Stomach smooth muscle (tissue), 2 donors: ENCODE results near the gene TNFRSF13B.
"Not testable (repeated sequence)": the region's sequence is repeated elsewhere in the genome, so short reads cannot be mapped to it uniquely, and the experiment has no call there.

Experiments
- H3K27ac ChIP-seq: one replicate; pipeline ENCODE4 v1.7.0; 2013; ENCODE audit warnings: mild to moderate bottlenecking, low read length, inconsistent platforms
- H3K27me3 ChIP-seq, 2 donors: one replicate each; pipeline ENCODE4 v1.7.0; 2013; ENCODE audit warnings: low read length in 2 of 2; ENCODE audit not compliant: insufficient read depth in 2 of 2, control insufficient read depth in 1 of 2
- H3K36me3 ChIP-seq, 2 donors: one replicate each; pipeline ENCODE4 v1.7.0; 2013; ENCODE audit warnings: low read length in 2 of 2; ENCODE audit not compliant: control insufficient read depth in 2 of 2, insufficient read depth in 2 of 2
- H3K4me1 ChIP-seq: one replicate; pipeline ENCODE4 v1.7.0; 2013; ENCODE audit warnings: low read length; ENCODE audit not compliant: control insufficient read depth, insufficient read depth
- H3K4me3 ChIP-seq, 2 donors: one replicate each; pipeline ENCODE4 v1.7.0; 2013; ENCODE audit warnings: low read length in 2 of 2
- H3K9ac ChIP-seq, 2 donors: one replicate each; pipeline ENCODE4 v1.7.0; 2013; ENCODE audit warnings: low read length in 2 of 2, mild to moderate bottlenecking in 1 of 2
- H3K9me3 ChIP-seq, 2 donors: one replicate each; pipeline ENCODE4 v1.7.0; 2013; ENCODE audit warnings: low read length in 2 of 2; ENCODE audit not compliant: control insufficient read depth in 2 of 2
- donor health status: healthy.
- donor health status: Pancreatic carcinoma.

Gene TNFRSF13B

DNA sequence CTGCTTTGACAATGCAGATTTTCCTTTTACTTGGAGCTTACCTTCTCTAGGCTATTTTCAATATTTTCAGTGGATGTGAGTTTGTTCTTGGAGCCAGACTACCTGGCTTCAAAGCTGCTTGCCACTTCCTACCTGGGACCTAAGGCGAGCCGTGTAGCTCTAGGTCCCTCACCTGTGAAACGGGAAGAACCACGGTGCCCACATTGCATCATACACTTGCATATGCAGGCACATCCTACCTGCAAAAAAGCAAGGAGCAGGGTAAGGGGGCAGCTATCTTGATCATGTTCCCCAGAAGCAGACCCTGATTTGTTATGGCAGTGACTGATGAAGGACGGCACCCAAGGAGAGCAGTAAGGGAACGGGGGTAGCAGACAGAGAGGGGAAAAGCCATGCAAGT is 43.3 kb upstream of the TNFRSF13B start:
- H3K36me3 ChIP-seq: no peaks in the 10 kb centered on the region
- no peak overlapping the region for H3K27ac ChIP-seq
- H3K4me1 ChIP-seq: no peaks in the 10 kb centered on the region
- no peaks in the 10 kb centered on the region for H3K27me3 ChIP-seq
- no peaks in the 10 kb centered on the region for H3K9me3 ChIP-seq
- no peak overlapping the region for H3K4me3 ChIP-seq
- no peak overlapping the region for H3K9ac ChIP-seq

DNA sequence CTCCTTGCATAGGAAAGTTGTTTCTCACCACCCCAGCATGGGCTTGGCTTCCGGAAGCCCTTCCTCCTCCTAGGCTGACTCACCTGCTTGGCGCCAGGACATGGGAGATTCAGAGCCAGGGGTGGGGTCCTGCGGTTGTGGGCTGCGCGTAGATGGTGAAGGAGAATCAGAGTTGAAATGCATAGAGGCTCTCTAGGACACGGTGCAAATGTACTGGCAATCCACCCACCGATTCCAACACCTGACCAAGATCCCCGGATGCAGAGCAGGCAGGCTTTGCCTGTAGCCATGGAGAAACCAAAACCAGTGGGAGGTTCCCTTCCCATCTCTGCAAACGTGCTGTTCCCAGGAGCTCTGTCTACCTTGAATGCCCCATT is 42.8 kb upstream of the TNFRSF13B start:
- H3K4me3 ChIP-seq, H3K27ac ChIP-seq, H3K4me1 ChIP-seq, H3K36me3 ChIP-seq, H3K9me3 ChIP-seq, H3K27me3 ChIP-seq, H3K9ac ChIP-seq: not testable (repeated sequence)

DNA sequence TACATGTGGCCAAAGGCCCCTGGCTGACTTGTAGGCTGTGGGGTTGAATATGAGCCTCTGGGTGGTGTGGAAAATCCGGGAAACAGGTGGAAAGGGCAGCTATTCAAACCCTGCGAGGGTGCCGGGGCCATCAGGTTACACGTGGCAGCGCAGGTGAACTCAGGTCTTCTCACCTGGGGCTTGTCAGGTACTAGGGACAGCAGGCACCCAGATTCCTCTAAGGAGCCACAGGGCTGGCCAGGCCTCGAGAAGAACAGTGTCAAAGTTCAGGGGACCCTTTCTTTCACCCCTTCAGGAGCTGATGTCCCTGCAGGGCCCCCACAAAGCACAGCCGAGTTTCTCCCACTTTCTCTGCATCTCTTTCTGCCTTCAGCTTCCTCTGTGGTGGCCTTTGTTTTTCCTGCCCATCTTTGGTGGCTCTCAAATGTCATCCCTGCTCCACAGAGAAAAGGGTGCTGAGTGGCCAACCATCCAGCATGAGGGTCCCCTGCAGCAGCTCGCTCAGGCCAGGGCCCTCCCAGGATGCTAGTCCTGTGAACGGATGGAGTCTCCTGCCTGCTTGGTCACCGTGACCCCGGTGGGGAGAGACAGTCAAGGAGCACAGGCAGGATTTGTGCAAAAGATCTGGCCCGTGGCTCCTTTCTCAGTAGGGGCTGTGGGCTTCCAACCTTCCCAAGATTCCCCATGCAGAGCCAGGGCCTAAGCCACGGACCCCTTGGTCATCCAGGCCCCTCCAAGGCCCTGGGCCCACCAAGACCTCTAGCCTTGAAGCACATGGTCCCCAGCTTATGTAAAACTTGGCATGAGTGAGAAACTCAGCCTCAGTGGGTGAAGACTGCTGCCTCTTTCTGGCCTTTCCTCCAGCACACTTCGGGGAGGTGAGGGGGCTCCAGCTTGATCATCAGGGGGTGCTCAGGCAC is 42.2 kb upstream of the TNFRSF13B start:
- H3K9ac ChIP-seq, H3K9me3 ChIP-seq, H3K4me1 ChIP-seq, H3K27me3 ChIP-seq, H3K36me3 ChIP-seq, H3K27ac ChIP-seq, H3K4me3 ChIP-seq: not testable (repeated sequence)

DNA sequence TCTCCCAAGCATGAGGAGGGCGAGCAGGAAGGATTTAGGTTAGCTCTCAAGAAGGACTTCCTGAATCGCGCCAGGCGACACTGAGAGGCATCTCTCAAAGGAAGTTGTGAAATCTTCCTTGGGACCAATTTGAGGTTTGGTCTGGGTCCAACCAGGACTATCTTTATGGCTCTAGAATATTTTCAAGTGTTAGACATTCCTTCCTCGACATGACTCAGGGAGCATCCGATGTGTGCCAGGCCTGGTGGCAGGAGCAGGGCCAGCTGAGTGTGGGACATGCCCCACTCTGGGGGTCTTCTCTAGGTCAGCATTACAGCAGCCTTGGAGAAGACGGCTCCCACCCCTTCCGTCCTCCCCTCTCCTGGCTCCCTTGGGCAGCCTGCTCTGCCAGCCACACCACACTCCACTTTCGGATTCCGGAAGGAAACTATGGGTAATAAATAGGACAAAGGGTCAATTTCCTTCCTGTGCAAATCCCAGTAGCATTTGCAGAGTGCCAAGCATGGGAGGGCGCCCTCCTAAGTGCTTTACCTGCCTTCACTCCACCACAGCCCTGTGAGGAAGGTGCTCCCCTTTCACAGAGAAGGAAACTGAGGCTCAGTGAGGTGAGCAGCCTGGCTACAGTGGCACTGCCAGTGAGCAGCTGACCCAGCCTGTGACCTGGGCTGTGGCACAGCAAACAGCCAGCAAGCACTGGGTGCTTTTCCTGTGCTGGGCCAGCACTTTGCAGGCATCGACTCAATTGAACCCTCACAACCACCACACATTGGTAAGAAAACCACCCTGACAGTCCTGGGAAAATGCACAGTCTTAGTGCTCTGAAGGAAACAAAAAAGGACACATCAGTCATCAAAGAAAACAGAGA is 39.4 kb upstream of the TNFRSF13B start:
- not testable (repeated sequence) for H3K9ac ChIP-seq, H3K4me1 ChIP-seq, H3K27me3 ChIP-seq, H3K36me3 ChIP-seq, H3K27ac ChIP-seq, H3K4me3 ChIP-seq, H3K9me3 ChIP-seq

DNA sequence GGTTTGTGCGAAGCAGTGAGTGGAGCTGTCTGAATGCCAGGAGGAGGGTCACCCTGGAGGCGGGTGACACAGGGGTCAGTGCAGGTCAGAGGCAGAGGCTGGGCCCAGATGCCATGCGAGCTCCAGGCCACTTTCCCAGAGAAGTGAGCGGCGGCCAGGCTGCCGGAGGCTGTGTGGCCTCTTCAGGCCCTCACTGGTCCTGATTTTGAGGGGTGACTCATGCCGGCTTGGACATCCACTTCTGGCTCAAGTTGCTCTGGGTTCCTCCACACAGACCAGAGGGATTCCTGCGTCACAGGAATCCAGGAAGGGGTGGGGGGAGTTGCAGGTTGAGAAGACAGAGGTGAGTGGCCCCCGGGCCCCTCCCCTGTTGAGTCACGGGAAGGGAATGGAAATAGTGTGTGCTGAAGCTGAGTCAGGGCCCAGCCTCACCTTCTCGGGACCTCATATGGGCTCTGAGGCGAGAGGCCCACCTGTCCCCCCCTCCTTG is 38.7 kb upstream of the TNFRSF13B start:
- H3K4me3 ChIP-seq, H3K9ac ChIP-seq, H3K4me1 ChIP-seq, H3K27me3 ChIP-seq, H3K9me3 ChIP-seq, H3K36me3 ChIP-seq, H3K27ac ChIP-seq: not testable (repeated sequence)

DNA sequence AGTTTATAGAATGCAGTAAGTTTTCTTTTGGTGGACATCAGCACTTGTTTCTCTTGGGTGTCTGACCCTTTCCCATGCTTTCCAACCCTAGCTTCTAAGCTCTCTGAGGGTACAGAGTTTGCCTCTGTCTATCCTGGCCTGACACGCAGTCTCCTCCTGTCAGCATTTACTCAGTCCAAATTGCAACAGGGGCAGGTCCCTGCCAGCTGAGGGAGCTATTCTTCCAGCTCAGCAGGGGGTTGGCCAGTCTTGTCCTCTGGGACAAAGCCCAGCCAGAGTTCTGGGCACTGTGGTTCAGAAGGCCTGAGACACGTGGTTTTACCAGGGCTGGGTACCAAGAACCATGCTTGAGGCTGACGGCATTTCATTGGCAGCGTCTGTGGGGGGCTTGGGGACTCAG is 38.1 kb upstream of the TNFRSF13B start:
- H3K4me3 ChIP-seq, H3K27ac ChIP-seq, H3K9me3 ChIP-seq, H3K4me1 ChIP-seq, H3K36me3 ChIP-seq, H3K27me3 ChIP-seq, H3K9ac ChIP-seq: not testable (repeated sequence)

DNA sequence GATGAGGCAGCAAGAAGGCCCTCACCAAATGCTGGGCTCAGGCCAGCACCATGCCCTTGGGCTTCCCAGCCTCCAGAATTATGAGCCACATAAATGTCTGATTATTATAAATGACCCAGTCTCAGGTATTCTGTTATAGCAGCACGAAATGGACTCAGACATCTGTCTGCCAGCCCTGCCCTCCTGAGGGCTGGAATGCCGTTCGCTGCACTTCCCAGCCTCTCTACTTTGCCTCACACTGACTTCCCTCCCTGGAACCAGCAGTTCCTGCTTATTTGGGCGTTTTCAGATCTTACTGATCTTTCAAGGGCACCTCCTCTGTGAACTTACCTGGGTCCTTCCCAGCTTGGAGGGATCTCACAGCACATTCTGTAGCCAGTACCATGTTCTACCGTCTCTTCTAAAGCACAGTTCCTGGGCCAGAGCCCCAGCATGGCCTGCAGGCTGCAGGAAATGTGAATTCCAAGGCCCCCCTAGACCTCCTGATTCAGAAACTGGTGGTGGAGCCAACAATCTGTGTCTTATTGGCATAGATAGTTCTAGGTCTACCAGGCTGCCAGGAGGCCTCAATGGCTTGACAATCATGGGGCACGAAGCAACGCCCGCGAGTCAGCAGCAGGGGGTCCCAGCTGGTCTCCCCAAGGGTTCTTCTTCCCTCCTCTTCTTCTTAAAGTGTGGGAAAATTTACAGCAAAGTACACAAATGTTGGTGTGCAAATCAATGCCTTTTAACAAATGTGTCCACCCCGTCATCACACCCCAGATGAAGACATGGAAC is 36.9 kb upstream of the TNFRSF13B start:
- not testable (repeated sequence) for H3K4me3 ChIP-seq, H3K9me3 ChIP-seq, H3K27me3 ChIP-seq, H3K9ac ChIP-seq, H3K4me1 ChIP-seq, H3K36me3 ChIP-seq, H3K27ac ChIP-seq

DNA sequence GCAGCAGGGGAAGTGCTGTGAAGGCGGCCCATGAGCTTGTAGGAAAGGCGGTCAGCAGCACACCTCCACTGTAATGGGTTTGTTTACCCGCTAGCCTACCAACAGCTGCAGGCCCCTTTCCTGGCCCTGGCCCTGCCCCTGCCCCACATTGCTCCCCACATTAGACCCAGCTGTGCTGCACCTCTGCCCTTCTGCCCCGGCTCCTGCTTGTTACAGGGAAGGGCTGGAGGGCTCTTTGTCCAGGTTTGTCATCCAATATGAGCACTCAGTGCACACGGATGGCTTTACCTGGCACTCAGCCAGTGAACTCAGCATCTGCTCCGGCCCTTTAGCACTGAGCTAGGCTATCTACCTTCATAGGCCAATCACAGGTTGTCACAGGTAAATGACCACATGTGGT is 36.0 kb upstream of the TNFRSF13B start:
- H3K9me3 ChIP-seq, H3K9ac ChIP-seq, H3K4me3 ChIP-seq, H3K4me1 ChIP-seq, H3K27me3 ChIP-seq, H3K36me3 ChIP-seq, H3K27ac ChIP-seq: not testable (repeated sequence)

DNA sequence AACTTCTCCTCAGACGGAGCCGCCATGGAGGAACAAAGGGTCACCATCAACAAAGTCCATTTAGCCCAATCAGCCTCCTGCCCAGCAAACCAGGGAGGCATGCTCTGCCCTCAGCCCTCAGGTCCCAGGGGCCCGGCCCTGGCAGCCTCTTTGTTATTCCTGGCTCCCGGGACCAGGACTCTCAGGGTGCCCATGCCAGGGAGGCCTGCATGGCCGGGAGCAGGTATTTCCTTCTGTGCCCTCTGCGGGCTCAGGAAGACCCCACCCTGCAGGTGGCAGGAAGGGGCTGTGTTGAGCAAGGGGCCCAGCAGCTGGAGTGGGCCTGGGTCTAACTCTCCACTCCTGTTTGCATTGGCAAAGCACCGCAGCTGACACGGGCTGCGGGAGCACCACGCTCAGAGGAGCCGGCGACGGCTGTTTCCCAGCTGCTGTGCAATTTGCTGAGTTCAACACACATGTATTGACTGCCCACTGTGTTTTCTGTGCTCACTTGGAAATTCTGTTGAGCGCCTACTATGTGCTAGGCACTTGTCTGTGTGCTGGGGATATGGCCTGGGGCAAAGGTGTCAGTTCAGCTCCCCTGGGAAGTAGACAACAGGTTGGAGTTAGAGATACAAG is 33.2 kb upstream of the TNFRSF13B start:
- H3K27ac ChIP-seq, H3K9ac ChIP-seq, H3K4me1 ChIP-seq, H3K4me3 ChIP-seq, H3K9me3 ChIP-seq, H3K36me3 ChIP-seq, H3K27me3 ChIP-seq: not testable (repeated sequence)

DNA sequence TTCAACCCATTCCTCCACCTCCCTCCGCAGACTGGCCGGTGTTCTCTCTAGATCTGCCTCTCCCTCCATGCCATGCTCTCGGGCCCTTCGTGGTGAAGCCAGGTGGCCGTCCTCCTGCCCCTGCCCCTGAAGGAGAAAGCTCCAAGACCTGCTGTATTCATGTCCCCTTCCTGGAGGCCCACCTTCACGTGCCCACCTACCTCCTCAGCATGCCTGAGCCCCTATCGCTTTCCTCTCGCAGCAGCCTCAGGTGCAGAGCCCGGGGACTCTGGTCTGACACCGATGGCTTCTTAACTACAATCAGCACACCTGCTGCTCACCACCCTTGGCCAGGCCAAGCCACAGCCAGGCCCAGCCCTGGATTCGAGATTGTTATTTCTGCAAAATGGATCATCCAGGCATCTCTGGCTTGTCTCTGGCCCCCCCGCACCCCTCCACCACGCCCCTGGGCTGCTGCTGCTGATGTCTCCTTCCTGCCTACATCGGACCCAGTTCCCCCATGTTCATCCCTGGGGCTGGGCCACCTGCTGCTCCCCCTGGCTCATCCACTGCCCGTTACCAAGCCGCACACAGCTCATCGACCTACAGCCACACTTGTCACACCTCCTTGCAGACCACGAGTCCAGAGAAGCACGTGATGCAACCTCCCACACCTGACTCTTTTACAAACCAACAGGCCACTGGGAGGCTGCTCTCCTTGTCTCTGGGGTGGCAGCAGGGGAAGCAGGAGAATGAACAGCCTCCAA is 32.5 kb upstream of the TNFRSF13B start:
- Histone ChIP-seq H3K9ac (no peak overlapping the region), H3K9me3 (no peaks in the 10 kb centered on the region), H3K4me3 (no peak overlapping the region), H3K27me3 (peaks cover 0 to 2% of the 10 kb centered on the region in 2 donors), H3K4me1 (peaks cover 4% of the 10 kb centered on the region), H3K27ac (no peak overlapping the region), H3K36me3 (no peaks in the 10 kb centered on the region)
